Glutamatergic neuron (in vitro differentiated cells): ENCODE results near the gene SNX19. TPM values are rescaled to one million over a fixed set of nuclear protein-coding genes. Genes with fewer than 3 reads are reported as not detected.

Source experiments
- DNase-seq: peaks from one replicate; pipeline ENCODE4 v3.0.0; 2022
- H3K27ac Mint-ChIP-seq: one replicate; pipeline ENCODE4 v1.8.0; 2020; ENCODE audit warnings: mild to moderate bottlenecking, mixed read lengths, inconsistent platforms; ENCODE audit not compliant: unreplicated experiment
- H3K27me3 Mint-ChIP-seq: one replicate; pipeline ENCODE4 v1.8.0; 2020; ENCODE audit warnings: mild to moderate bottlenecking, moderate library complexity, mixed read lengths, inconsistent platforms; ENCODE audit not compliant: unreplicated experiment
- H3K36me3 Mint-ChIP-seq: one replicate; pipeline ENCODE4 v1.8.0; 2020; ENCODE audit warnings: mild to moderate bottlenecking, mixed read lengths, inconsistent platforms; ENCODE audit not compliant: unreplicated experiment
- H3K4me1 Mint-ChIP-seq: one replicate; pipeline ENCODE4 v1.8.0; 2020; ENCODE audit warnings: mild to moderate bottlenecking, low read depth, mixed read lengths, inconsistent platforms; ENCODE audit not compliant: unreplicated experiment
- H3K4me3 Mint-ChIP-seq: one replicate; pipeline ENCODE4 v1.8.0; 2020; ENCODE audit warnings: mild to moderate bottlenecking, mixed read lengths, inconsistent platforms; ENCODE audit not compliant: unreplicated experiment
- H3K9me3 Mint-ChIP-seq: one replicate; pipeline ENCODE4 v1.8.0; 2020; ENCODE audit warnings: mild to moderate bottlenecking, moderate library complexity, mixed read lengths, inconsistent platforms; ENCODE audit not compliant: unreplicated experiment
- CTCF ChIP-seq: fragments of 200-600 bp; sonication (generic); IDR thresholded peaks from one replicate; pipeline ENCODE4 v1.5.0; 2021; ENCODE audit not compliant: partially characterized antibody, unreplicated experiment
- total RNA-seq: library from RNA; stranded (reverse); fragmentation: NEBNext Ultra II Directional; extraction: Animal tissue kit (Norgen Biotek cat#: 25700); gene quantifications from one replicate; pipeline ENCODE4 v1.2.1, GENCODE V29; 2021; ENCODE audit not compliant: unreplicated experiment

SNX19 gene
- total RNA-seq, 1 donor from 2014 or later: 65.5 TPM

- Mint-ChIP-seq H3K27me3 (no peaks in the 10 kb centered on the region), H3K9me3 (no peaks in the 10 kb centered on the region), H3K36me3 (no peaks in the 10 kb centered on the region), H3K4me3 (no peak overlapping the region), H3K27ac (no peak overlapping the region), H3K4me1 (no peaks in the 10 kb centered on the region)
- no peak for DNase-seq
- TF ChIP-seq CTCF: no peak
These were observed 65.9 kb downstream of the SNX19 start for GRCh38 chr11:130850185-130850944.

GRCh38 chr11:130849215-130849568 lies 67.1 kb downstream of the SNX19 start:
- TF ChIP-seq CTCF: no peak
- no peaks in the 10 kb centered on the region for H3K4me1 Mint-ChIP-seq

GRCh38 chr11:130848361-130849214 lies 67.7 kb downstream of the SNX19 start:
- Mint-ChIP-seq H3K27ac (no peak overlapping the region), H3K36me3 (no peaks in the 10 kb centered on the region)

More at GRCh38 chr11:130849215-130849568, 67.1 kb downstream of the SNX19 start:
- H3K4me3 Mint-ChIP-seq: no peak overlapping the region
- H3K27ac Mint-ChIP-seq: no peak overlapping the region
- H3K36me3 Mint-ChIP-seq: no peaks in the 10 kb centered on the region
- no peaks in the 10 kb centered on the region for H3K27me3 Mint-ChIP-seq
- H3K9me3 Mint-ChIP-seq: no peaks in the 10 kb centered on the region
- DNase-seq: no peak

GRCh38 chr11:130847517-130847916 lies 68.8 kb downstream of the SNX19 start:
- Mint-ChIP-seq H3K9me3 (no peaks in the 10 kb centered on the region), H3K36me3 (no peaks in the 10 kb centered on the region), H3K4me3 (no peak overlapping the region), H3K27me3 (no peaks in the 10 kb centered on the region), H3K27ac (no peak overlapping the region), H3K4me1 (no peaks in the 10 kb centered on the region)
- no peak for TF ChIP-seq CTCF
- DNase-seq: no peak

More at GRCh38 chr11:130848361-130849214, 67.7 kb downstream of the SNX19 start:
- Mint-ChIP-seq H3K27me3 (no peaks in the 10 kb centered on the region), H3K4me3 (no peak overlapping the region), H3K9me3 (no peaks in the 10 kb centered on the region), H3K4me1 (no peaks in the 10 kb centered on the region)
- DNase-seq: no peak
- no peak for TF ChIP-seq CTCF

GRCh38 chr11:130846606-130847005 lies 69.7 kb downstream of the SNX19 start:
- no peaks in the 10 kb centered on the region for H3K9me3 Mint-ChIP-seq
- no peak overlapping the region for H3K27ac Mint-ChIP-seq
- DNase-seq: no peak

More at GRCh38 chr11:130846606-130847005, 69.7 kb downstream of the SNX19 start:
- TF ChIP-seq CTCF: no peak
- Mint-ChIP-seq H3K4me1 (no peaks in the 10 kb centered on the region), H3K4me3 (no peak overlapping the region), H3K27me3 (no peaks in the 10 kb centered on the region), H3K36me3 (no peaks in the 10 kb centered on the region)
